HG03135 (cell line): ENCODE results near the gene EVI5.
"Not testable (repeated sequence)": the region's sequence is repeated elsewhere in the genome, so short reads cannot be mapped to it uniquely, and the experiment has no call there.

ENCODE experiments used
- ATAC-seq: cut with Tn5 transposase; IDR thresholded peaks from one replicate; pipeline ENCODE4 v1.9.1; 2021; ENCODE audit warnings: mild to moderate bottlenecking, moderate library complexity; ENCODE audit not compliant: unreplicated experiment

The EVI5 gene

DNA sequence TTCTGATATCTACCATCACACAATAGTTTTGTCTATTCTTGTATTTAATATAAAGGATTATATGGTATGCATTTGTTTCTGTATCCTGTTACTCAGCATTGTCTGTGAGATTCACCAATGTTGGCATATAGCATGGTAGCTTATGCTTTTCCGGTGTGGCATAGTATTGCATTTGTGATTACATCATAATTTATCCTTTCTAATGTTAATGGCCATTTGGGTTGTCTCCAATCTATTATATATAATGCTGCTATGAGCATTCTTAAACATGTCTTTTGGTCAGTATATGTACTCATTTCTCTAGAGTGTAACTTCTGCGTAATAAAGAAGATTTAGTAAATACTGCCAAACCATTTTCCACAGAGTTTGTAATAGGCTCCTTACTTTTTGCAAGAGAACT is 257.2 kb downstream of the EVI5 start:
- no peak for ATAC-seq

DNA sequence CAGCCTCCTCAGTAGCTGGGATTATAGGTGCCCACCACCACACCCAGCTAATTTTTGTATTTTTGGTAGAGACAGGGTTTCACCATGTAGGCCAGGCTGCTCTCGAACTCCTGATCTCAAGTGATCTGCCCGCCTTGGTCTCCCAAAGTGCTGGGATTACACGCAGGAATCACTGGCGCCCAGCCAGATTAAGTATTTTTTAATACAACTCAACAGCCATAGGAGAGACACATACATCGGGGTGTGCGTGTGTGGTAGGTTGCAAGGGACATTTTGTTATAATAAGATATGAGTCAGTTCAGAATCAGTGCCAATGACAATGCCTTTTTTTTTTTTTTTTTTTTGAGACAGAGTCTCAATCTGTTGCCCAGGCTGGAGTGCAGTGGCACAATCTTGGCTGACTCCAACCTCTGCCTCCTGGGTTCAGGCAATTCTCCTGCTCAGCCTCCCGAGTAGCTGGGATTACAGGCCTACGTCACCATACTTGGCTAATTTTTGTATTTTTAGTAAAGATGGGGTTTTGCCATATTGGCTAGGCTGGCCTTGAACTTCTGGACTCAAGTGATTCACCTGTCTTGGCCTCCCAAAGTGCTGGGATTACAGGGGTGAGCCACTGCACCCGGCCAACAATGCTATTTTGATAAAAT is 259.8 kb downstream of the EVI5 start:
- ATAC-seq, result not testable (repeated sequence)

DNA sequence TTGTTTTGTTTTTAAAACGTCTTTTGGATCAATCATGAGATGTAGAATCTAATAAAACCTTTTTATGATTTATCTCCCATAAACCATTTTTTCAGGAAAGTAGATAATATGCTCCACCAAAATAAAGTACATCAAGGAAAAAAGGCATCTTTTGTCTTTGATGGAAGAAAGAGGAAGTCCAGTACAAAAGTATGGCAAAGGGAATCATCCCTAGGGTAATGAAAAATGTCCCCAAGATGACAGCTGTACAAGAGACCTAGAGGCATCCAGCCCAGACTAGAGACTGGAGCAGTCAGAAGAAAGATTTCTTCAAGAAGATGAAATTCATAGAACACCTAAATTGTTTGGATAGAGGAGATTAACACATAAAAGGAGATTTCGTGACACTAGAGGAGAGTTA is 265.9 kb downstream of the EVI5 start:
- no peak for ATAC-seq

DNA sequence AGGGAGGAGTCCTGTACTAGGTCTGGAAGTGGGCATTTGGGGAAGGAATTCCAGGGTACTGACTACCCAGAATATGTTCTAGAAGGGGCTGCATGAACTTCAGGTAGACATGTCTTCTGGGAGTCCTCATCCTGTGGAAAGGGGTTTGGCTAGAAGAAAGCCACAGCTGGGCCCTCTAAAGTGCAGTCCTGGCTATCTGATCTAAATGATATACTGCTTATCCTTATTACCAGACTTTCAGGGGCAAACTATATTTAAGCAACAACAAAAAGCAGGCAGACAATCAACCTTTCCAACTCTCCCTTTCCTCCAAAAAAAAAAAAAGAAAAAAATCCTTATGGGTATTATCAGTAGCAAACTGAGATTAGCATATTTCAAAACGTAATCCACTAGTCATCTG is 268.3 kb downstream of the EVI5 start:
- no peak for ATAC-seq

DNA sequence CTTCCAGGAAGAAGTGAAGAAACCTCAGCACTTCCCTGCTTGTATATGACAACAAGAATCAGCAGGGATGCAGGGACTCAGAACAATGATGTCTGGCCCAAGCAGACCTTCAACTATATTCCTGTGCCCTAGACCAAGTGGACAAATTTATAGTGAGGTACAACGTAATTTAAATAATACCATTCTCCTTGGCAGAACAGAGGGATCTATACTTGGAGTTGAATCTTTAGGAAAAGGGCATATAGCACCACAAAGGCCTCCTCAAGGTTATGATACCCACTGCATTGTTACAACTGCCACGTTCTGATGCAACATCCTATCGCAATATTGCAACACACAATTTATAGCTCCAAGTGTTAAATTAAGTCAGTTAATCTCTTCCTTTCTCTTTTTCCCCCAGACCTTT is 269.1 kb downstream of the EVI5 start:
- ATAC-seq, result no peak

DNA sequence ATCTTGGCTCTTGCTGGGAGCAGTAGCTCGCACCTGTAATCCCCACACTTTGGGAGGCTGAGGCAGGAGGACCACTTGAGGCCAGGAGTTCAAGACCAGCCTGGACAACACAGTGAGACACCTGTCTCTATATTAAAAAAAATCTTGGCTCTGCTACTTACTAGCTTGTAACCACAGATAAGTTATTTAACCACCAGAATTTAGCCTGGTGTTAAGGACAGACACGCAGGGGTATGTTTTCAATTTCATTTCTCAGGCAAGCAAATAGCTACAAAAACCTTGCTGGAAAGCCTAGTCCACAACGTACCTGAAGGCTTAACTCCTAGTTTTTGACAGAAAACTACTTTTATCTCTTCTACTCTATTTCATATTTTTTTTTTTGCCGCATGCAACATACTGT is 273.4 kb downstream of the EVI5 start:
- ATAC-seq, result peak; percentile 69

DNA sequence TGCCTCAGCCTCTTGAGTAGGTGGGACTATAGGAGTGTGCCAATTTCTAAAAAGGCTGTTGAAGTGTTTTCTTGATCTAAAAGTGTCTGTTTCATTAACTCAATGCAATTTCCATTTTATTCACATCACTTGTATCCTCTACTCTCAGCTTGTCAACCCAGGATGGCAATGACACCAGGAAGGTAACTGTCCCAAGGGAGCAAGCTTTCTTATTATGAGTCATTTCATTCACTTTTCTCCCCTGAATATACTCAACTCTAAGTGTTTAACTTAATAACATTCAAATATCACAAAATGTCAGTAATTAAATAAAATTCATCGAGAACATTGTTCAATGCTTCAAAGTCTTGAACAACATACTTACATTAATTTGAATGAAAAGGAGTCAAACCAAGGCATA is 275.3 kb downstream of the EVI5 start:
- no peak for ATAC-seq

DNA sequence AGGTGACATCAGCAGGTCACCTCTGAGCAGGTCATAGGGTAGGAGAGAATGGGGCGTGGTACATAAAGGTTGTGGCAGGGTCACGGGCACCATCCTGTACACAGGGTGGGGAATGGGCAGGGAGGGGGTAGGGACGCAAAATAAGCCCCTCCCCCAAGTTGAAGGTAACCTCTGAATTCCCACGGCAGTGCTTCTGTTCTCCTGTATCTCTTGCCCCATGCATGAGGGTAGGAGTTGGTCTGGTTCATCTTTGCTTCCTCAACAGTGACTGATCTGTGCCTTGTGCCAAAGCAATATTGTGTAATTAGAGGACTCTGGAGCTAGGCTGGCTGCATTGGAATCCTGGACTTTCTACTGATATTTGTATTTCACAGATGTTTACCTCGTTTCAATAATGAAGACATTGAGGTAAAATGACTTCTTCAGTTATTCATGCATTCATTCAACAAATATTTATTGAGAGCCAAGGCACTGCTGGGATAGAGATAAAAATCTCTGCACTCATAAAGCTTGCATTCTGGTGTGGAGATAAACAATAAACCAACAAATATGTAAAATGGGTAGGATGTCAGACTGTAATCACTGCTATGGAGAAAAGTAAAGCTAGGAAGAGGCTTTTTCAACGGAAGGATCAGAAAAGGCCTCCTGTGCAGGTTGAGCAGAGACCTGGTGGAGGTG is 279.8 kb downstream of the EVI5 start:
- ATAC-seq, result no peak

DNA sequence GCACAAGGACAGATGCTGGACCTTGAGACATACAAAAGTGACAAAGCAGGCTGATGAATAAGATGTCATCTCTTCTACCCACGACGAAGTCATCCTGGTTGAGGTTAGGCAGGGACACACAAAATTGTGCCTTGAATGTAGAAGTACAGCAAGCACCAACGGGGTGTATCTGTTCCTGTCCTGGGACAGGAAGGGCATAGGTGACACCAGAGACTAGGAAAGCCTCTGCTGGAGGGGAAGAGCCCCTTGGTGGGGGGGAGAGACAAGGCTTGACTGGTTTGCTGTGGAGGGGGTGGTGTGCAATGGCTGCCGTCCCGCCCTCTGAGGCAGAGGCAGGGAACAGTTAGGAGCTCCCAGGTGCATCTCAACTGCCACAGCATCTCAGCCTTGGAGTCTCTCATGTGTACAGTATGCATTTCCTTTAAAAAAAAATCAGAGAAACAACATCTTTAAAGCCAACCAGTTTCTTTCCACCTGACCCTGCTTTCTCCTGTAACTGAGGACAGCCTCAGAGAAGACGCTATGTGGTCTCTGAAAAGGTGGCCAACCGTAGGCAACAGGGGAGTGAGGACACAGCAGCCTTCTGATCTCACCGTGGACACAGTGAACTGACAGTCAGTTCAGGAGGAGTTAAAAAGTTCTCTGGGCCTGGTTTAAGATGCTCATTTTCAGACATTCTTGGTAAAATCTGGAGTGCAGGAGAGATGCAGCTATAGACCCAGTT is 280.5 kb downstream of the EVI5 start:
- no peak for ATAC-seq

DNA sequence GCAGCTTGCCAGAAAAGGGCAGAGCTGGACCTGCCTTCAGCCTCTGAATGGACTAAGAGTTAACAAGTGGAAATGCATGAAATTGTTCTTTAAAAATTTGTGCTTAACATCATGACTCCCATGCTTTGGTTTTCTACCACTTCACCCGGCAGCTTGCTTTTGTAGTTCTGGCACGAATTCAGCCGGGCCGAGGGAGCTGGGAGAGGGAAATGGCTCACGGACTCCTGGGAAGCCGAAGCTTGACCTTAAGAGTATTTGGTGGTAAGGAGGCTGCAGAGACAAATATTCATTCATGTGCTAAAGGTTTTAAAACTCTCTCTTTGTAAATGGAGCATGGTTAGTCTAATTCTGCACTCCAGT is 281.0 kb downstream of the EVI5 start:
- no peak for ATAC-seq

DNA sequence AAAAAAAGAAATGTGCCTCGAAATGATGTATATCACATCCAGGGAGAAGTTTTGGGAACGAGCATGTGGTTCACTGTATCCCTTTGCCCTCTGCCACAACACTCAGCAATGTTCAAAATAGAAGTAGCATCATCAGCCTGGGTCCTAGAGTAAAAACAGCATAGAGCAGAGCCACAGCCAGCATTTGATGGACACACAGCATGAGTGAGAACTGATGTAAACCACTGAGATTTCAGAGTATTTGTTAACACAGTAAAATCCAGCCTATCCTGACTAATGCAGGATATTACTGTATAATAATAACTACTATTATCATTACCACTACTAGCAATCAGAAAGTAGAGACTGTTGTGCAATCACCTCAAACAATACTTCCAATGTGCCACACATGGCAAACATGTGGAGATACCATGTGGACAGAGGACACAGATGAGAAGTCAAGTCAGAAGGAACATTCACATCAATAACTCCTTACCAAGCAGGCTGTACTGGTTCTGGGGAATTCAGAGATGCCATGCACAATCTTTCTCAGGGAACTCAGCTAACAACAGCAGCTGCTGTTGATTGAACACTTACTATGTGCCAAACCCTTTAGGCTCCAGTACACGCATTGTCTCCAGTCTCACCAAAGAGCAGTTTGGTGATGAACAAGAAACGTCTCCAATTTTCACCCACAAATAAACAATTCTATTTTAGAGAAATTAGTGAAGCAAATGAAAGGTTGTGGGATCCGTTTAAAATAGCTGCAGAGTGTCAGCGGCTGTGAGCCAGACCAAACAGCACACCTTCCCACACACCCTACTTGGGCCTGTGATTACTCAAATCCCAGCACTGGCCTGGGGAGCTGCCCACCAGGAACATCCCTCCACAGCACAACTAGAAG is 281.6 kb downstream of the EVI5 start:
- ATAC-seq, result no peak

DNA sequence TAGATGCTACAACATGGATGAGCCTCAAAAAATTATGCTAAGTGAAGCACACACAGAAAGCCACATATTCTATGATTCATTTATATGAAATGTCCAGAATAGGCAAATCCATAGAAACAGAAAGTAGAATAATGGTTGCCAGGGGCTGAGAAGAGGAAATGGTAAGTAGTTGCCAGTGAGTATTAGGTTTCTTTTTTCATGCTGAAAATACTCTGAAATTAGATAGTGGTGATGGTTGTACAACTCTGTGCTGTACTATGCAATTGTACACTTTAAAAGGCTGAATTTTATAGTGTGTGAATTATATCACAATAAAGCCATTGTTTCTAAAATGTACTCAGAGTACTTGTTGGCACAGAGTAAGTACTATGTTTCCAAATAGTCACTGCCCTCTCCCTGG is 282.7 kb downstream of the EVI5 start:
- peak; percentile 63 for ATAC-seq

DNA sequence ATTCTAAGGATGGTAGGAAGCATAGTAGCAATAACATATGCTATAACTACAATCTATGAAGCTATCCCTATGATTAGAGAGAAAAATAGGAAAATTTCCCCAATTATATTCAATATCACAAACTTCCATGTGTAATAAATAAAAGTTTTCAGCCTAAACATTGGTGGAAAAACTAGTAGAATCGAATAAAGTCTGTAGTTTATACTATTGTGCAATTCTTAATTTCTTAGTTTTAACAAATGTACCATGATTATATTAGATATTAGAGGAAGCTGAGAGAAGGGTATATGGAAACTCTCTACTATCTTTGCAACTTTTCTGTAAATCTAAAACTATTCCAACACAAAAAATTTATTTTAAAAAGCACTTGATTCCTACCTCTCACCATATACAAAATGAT is 284.4 kb downstream of the EVI5 start:
- no peak for ATAC-seq

DNA sequence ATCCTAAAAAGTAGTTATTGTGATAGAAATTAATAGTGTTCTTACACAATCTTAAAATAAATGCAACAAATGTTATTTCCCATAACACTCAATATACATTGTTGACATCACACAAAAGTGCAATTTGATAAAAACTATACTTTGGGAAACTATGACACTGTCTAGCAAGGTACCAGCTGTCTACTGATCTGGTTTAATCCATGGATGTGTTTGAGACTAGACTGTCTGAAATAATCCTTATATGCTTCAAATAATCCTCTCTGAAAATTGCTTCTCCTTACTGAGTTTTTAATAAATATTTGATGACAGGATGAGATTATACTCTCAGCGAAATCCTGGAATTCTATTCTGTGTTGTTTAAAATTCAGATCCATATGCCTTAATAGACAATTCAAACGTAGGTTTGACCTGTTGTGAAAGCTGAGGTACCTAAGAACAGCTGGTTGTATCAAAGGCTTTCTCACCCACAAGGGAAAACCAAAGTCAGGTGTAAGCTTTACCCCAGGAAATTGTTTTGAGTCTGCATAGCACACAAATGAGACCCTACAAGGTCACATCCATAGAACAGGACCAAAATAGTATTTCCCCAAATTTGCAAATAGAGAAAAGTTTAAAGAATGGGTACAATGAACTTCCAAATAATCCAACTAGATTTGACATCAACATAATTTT is 289.4 kb downstream of the EVI5 start:
- ATAC-seq, result no peak

DNA sequence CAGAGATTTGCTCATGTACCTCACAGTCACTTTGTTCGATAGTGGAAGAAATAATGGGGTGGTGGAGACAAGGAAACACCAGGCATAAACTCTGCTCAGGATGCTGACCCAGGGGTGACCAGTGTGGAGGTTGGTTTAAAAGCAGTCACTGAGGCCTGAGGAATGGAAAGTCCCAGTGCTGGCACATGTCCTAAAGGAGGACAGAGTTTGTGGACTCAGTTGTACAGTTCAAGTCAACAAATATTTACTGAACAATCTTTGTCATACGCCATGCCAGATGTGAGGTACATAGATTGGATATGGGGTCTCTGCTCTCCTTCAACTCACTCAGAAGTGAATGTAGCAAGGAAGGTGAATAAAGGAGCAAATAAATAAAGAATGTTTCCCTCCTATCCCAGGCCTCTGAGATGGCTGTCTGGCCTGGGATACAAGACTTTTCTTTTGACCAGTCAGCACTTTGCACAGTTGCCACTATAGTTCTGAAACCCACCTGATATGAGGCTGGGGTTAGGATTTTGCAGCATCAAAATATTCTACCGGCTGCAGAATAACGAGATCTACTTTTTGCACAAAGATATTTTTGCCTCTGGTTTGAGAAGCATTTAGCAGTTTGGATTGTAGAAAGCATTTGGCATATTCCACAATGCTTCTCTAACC is 290.3 kb downstream of the EVI5 start:
- ATAC-seq, result no peak

DNA sequence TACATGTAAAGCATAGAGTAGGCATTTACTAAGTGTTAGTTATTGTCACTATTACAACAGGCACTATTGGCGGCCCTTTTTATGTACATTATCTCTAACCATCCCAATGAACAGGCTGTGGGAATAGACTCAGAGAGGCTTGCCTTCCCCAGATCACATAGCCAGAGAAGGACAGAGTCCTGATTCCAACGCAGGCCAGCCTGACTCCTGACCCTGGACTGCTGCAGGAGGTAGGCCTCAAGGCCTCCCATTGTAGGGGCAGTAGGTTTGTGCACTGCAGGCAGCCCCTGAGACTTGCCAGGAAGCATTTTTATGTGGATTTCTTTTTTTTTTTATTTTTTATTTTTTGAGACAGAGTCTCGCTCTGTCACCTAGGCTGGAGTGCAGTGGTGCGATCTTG is 291.8 kb downstream of the EVI5 start:
- ATAC-seq, result no peak

DNA sequence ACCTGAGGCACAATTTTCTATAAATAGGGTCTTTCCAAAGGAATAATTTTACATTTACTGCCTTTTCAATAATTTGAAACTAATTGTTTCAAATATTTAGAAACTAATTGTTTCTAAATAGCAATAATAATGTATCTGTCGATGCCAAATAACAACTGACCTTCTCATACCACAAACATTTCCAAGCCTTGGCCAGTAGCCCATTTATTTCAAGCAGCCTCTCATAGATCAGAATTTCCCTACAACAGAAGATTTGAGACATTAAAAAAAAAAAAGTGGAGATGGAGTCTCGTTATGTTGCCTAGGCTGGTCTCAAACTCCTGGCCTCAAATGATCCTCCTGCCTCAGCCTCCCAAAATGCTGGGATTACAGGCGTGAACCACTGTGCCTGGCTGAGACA is 296.1 kb downstream of the EVI5 start:
- no peak for ATAC-seq

DNA sequence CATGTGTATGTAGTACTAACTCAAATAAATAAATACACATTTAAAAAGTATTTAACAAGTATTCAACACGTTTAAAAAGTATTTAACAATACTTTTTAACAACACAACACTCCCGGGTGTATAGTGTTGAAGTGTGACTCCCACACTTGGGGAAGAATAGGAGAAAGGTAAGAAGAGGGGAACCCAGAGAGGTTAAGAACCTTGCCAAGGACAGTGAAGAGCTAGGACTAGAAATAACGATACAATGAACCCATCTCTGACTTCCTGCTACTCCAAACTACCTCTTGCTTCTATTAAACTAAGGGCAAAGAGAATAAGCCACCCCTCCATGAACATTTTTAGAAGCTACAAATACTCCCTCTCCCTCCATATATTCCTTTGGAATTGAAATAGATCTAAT is 296.5 kb downstream of the EVI5 start:
- no peak for ATAC-seq

DNA sequence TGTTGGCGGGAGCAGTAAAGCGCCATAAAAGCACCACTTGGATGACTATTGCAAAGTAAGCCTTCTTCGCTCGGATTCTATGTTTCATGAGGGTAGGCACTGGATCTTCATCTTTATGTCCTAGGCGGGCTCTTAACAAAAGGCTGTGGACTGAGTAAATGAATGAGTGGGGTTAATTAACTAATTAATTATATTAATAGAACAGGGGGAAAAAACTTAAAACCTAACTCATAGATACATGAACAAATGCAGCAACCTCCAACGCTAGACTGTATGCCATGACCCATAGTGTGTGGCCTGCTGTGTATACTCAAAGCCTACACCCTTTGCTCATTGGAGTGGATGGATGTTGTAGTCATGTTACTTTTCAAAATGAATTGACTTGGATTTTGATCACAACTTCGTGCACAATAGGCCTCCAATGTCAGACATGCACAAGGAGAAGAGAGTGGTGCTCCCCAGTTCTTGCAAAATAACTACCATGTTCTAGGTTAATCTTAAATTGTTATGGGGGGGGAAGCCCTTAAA is 297.8 kb downstream of the EVI5 start:
- ATAC-seq, result no peak
